HepG2 (cell line): Measurements from ENCODE around the gene CNPY4. TPM values are rescaled to one million over a fixed set of nuclear protein-coding genes. Genes with fewer than 3 reads are reported as not detected.

Experiments
- ELF3 ChIP-seq: IDR thresholded peaks from 2 replicates; pipeline ENCODE4 v1.6.1; 2016; ENCODE audit warnings: missing genetic modification reagents, missing compliant biosample characterization
- FOXJ3 ChIP-seq: sonication (generic); formaldehyde crosslinking; IDR thresholded peaks from 2 replicates; pipeline ENCODE4 v1.4.0; 2020; ENCODE audit warnings: missing genetic modification reagents, mild to moderate bottlenecking, borderline replicate concordance
- GPN1 ChIP-seq: sonication (generic); formaldehyde crosslinking; IDR thresholded peaks from 2 replicates; pipeline ENCODE4 v1.5.1; 2020; ENCODE audit warnings: missing genetic modification reagents, borderline replicate concordance
- MZF1 ChIP-seq: sonication (generic); formaldehyde crosslinking; IDR thresholded peaks from 2 replicates; pipeline ENCODE4 v1.8.1; 2023; ENCODE audit warnings: mild to moderate bottlenecking, missing genetic modification reagents, borderline replicate concordance
- NPAS2 ChIP-seq: sonication (generic); formaldehyde crosslinking; IDR thresholded peaks from 2 replicates; pipeline ENCODE4 v1.8.0; 2022; ENCODE audit warnings: mild to moderate bottlenecking, missing genetic modification reagents, borderline replicate concordance
- NR2F1 ChIP-seq, 2 experiments: fragments of 450-650 bp in 1 of 2; formaldehyde crosslinking in 1 of 2; IDR thresholded peaks; 2 replicates each; pipeline versions ENCODE4 v1.5.0 to v1.6.1; 2016 to 2020; ENCODE audit warnings: mild to moderate bottlenecking in 1 of 2, missing compliant biosample characterization in 1 of 2, missing genetic modification reagents in 1 of 2, moderate library complexity in 1 of 2
- REXO4 ChIP-seq: sonication (generic); formaldehyde crosslinking; IDR thresholded peaks from 2 replicates; pipeline ENCODE4 v1.8.0; 2022; ENCODE audit warnings: missing genetic modification reagents, mild to moderate bottlenecking, borderline replicate concordance
- SIX1 ChIP-seq: sonication (generic); formaldehyde crosslinking; IDR thresholded peaks from 2 replicates; pipeline ENCODE4 v1.4.0; 2020; ENCODE audit warnings: missing genetic modification reagents, borderline replicate concordance
- TBX2 ChIP-seq: sonication (generic); formaldehyde crosslinking; IDR thresholded peaks from 2 replicates; pipeline ENCODE4 v1.5.0; 2020; ENCODE audit warnings: missing genetic modification reagents, mild to moderate bottlenecking, borderline replicate concordance
- TBX3 ChIP-seq: fragments of 450-650 bp; IDR thresholded peaks from 2 replicates; pipeline ENCODE4 v1.6.1; 2017; ENCODE audit warnings: antibody characterized with exemption, mild to moderate bottlenecking, inconsistent platforms, borderline replicate concordance
- TFDP1 ChIP-seq: IDR thresholded peaks from 2 replicates; pipeline ENCODE4 v1.6.1; 2016; ENCODE audit warnings: missing compliant biosample characterization, missing genetic modification reagents, borderline replicate concordance
- TRIM22 ChIP-seq: fragments of 450-650 bp; IDR thresholded peaks from 2 replicates; pipeline ENCODE4 v1.6.1; 2017
- XRCC5 ChIP-seq: fragments of 200-400 bp; formaldehyde crosslinking; optimal IDR thresholded peaks from 2 replicates; pipeline ENCODE3; 2017; ENCODE audit warnings: mild to moderate bottlenecking, low read length
- ZEB1 ChIP-seq: IDR thresholded peaks from 2 replicates; pipeline ENCODE4 v1.6.1; 2012; ENCODE audit warnings: mild to moderate bottlenecking, low read depth, inconsistent platforms; ENCODE audit not compliant: insufficient replicate concordance
- ZFY ChIP-seq: sonication (generic); formaldehyde crosslinking; IDR thresholded peaks from 2 replicates; pipeline ENCODE4 v1.4.0; 2020; ENCODE audit warnings: missing genetic modification reagents
- ZNF335 ChIP-seq: sonication (generic); formaldehyde crosslinking; IDR thresholded peaks from 2 replicates; pipeline ENCODE4 v1.4.0; 2020; ENCODE audit warnings: missing genetic modification reagents
- ZNF564 ChIP-seq: sonication (generic); formaldehyde crosslinking; IDR thresholded peaks from 2 replicates; pipeline ENCODE4 v1.8.1; 2023; ENCODE audit warnings: mild to moderate bottlenecking, missing genetic modification reagents
- ZNF674 ChIP-seq: sonication (generic); formaldehyde crosslinking; IDR thresholded peaks from 2 replicates; pipeline ENCODE4 v1.5.0; 2020; ENCODE audit warnings: low read depth, mild to moderate bottlenecking, missing genetic modification reagents
- ZNF746 ChIP-seq: sonication (generic); formaldehyde crosslinking; IDR thresholded peaks from 2 replicates; pipeline ENCODE4 v1.8.0; 2022; ENCODE audit warnings: mild to moderate bottlenecking, missing genetic modification reagents
- polyA plus RNA-seq, 8 experiments: library from polyadenylated mRNA; depleted of rRNA in 3 of 8; stranded (reverse) in 7 of 8; unstranded in 1 of 8; fragments of >200 nt; fragmentation: Illumina TruSeq in 4 of 8; extraction: Trizol in 4 of 8; gene quantifications; 2 replicates each; pipeline versions ENCODE4 v1.2.1 to v1.2.3, GENCODE V29; 2011 to 2016; ENCODE audit warnings: low read depth in 4 of 8, missing spikeins in 1 of 8, mixed read lengths in 1 of 8; ENCODE audit not compliant: insufficient read depth in 1 of 8
- total RNA-seq, 5 experiments: library from RNA; depleted of rRNA; stranded (reverse); fragments of >200 nt; fragmentation: Illumina TruSeq; extraction: Trizol; gene quantifications; 2 replicates each; pipeline ENCODE4 v1.2.3, GENCODE V29; 2016; ENCODE audit warnings: low read depth in 1 of 5
- TF ChIP-seq, protein P1 (sequence below): sonication (generic); formaldehyde crosslinking; IDR thresholded peaks from 2 replicates; pipeline ENCODE4 v1.4.0; 2020; ENCODE audit warnings: missing genetic modification reagents, mild to moderate bottlenecking, borderline replicate concordance
- TF ChIP-seq, protein P2 (sequence below): sonication (generic); formaldehyde crosslinking; conservative IDR thresholded peaks from 2 replicates; pipeline ENCODE4 v1.4.0; 2020; ENCODE audit warnings: missing genetic modification reagents

Gene CNPY4
- total and polyA plus RNA-seq, 2 of the 13 experiments (the other 11 are each of a cell fraction or from before 2014, with no cell fraction given) = 6.2 to 12.7 TPM

DNA sequence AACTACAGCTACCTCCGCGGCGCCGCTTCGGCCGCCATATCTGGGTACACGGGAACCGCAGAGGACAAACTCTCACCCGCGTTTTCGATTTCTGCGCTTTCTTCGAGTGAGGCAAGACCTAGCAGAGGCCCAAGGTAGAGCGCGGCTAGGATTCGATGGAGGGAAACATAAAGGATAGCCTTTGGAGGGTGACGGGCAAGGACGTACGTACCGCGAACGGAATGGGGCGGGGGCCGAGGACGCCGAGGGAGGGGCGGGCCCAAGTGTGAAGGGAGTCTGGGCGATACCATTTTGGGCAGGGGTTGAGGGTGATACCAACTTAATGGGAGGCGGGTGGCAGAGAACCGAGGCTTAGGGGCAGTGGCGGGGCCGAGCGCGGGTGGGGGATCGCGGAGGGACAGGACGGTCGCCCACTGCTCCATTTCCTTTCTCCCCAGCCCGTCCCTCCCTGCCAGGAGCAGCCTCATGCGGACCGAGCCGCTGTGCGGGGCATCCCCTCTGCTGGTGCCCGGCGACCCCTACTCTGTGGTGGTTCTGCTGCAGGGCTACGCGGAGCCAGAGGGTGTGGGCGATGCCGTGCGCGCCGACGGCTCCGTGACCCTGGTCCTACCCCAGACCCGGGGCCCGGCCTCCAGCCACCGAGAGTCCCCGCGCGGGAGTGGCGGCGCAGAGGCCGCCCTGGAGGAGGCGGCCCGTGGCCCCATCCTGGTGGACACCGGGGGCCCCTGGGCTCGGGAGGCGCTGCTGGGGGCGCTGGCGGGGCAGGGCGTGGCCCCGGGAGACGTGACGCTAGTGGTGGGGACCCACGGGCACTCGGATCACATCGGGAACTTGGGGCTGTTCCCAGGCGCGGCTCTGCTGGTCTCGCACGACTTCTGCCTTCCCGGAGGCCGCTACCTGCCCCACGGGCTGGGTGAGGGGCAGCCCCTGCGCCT is 7.8 kb downstream of the CNPY4 start, which contains the start of gene MBLAC1 (continued):
- TF ChIP-seq ZFY (CRISPR knock-in tag) (peak; percentile 67), ZNF335 (CRISPR knock-in tag) (no peak; the same call in 1 of the 2 replicates), ZEB1 (no peak), GPN1 (CRISPR knock-in tag) (no peak), REXO4 (CRISPR knock-in tag) (no peak), TBX3 (0 out of 2 replicates have a peak, but pooled peaks have one; percentile 27), FOXJ3 (CRISPR knock-in tag) (no peak), MZF1 (CRISPR knock-in tag) (no peak), TBX2 (CRISPR knock-in tag) (peak; percentile 39), SIX1 (CRISPR knock-in tag) (no peak), TFDP1 (CRISPR knock-in tag) (peak; percentile 57), NPAS2 (CRISPR knock-in tag) (no peak), ZNF674 (CRISPR knock-in tag) (0 out of 2 replicates have a peak, but pooled peaks have one; percentile 86), ZNF746 (no peak), NR2F1 (CRISPR knock-in tag; IDR thresholded peaks at IDR 0.05) (no peak), ZNF564 (CRISPR knock-in tag) (no peak; the same call in 1 of the 2 replicates), ELF3 (no peak), XRCC5 (no peak), TRIM22 (no peak)
- TF ChIP-seq, protein P1, sequence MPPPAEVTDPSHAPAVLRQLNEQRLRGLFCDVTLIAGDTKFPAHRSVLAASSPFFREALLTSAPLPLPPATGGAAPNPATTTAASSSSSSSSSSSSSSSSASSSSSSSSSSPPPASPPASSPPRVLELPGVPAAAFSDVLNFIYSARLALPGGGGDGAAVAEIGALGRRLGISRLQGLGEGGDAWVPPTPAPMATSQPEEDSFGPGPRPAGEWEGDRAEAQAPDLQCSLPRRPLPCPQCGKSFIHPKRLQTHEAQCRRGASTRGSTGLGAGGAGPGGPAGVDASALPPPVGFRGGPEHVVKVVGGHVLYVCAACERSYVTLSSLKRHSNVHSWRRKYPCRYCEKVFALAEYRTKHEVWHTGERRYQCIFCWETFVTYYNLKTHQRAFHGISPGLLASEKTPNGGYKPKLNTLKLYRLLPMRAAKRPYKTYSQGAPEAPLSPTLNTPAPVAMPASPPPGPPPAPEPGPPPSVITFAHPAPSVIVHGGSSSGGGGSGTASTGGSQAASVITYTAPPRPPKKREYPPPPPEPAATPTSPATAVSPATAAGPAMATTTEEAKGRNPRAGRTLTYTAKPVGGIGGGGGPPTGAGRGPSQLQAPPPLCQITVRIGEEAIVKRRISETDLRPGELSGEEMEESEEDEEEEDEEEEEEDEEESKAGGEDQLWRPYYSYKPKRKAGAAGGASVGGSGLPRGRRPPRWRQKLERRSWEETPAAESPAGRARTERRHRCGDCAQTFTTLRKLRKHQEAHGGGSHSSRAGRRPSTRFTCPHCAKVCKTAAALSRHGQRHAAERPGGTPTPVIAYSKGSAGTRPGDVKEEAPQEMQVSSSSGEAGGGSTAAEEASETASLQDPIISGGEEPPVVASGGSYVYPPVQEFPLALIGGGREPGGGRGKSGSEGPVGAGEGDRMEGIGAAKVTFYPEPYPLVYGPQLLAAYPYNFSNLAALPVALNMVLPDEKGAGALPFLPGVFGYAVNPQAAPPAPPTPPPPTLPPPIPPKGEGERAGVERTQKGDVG = no peak
- TF ChIP-seq, protein P2, sequence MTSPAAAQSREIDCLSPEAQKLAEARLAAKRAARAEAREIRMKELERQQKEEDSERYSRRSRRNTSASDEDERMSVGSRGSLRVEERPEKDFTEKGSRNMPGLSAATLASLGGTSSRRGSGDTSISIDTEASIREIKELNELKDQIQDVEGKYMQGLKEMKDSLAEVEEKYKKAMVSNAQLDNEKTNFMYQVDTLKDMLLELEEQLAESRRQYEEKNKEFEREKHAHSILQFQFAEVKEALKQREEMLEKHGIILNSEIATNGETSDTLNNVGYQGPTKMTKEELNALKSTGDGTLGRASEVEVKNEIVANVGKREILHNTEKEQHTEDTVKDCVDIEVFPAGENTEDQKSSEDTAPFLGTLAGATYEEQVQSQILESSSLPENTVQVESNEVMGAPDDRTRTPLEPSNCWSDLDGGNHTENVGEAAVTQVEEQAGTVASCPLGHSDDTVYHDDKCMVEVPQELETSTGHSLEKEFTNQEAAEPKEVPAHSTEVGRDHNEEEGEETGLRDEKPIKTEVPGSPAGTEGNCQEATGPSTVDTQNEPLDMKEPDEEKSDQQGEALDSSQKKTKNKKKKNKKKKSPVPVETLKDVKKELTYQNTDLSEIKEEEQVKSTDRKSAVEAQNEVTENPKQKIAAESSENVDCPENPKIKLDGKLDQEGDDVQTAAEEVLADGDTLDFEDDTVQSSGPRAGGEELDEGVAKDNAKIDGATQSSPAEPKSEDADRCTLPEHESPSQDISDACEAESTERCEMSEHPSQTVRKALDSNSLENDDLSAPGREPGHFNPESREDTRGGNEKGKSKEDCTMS = no peak
